Nephron progenitor cell (in vitro differentiated cells): ENCODE data around the gene CCDC51.
"Not testable (repeated sequence)": the region's sequence is repeated elsewhere in the genome, so short reads cannot be mapped to it uniquely, and the experiment has no call there.

Experiments
- DNase-seq: peaks from one replicate; pipeline ENCODE4 v3.0.0; 2021
- H3K27ac Mint-ChIP-seq: 2 replicates; pipeline ENCODE4 v1.8.0; 2021; ENCODE audit warnings: mild to moderate bottlenecking, moderate library complexity, mixed read lengths
- H3K27me3 Mint-ChIP-seq: 2 replicates; pipeline ENCODE4 v1.8.0; 2021; ENCODE audit warnings: mild to moderate bottlenecking, low read depth, mixed read lengths; ENCODE audit not compliant: poor library complexity
- H3K36me3 Mint-ChIP-seq: 2 replicates; pipeline ENCODE4 v1.8.0; 2021; ENCODE audit warnings: low read depth, mixed read lengths
- H3K4me1 Mint-ChIP-seq: 2 replicates; pipeline ENCODE4 v1.8.0; 2021; ENCODE audit warnings: mixed read lengths
- H3K4me3 Mint-ChIP-seq: 2 replicates; pipeline ENCODE4 v1.8.0; 2021; ENCODE audit warnings: mild to moderate bottlenecking, moderate library complexity, mixed read lengths
- H3K9me3 Mint-ChIP-seq: 2 replicates; pipeline ENCODE4 v1.8.0; 2021; ENCODE audit warnings: mild to moderate bottlenecking, moderate library complexity, mixed read lengths
- TF ChIP-seq, protein P1 (sequence below): fragments of 200-600 bp; sonication (generic); IDR thresholded peaks from 2 replicates; pipeline ENCODE4 v1.5.0; 2021; ENCODE audit warnings: antibody characterized with exemption

Gene CCDC51

DNA sequence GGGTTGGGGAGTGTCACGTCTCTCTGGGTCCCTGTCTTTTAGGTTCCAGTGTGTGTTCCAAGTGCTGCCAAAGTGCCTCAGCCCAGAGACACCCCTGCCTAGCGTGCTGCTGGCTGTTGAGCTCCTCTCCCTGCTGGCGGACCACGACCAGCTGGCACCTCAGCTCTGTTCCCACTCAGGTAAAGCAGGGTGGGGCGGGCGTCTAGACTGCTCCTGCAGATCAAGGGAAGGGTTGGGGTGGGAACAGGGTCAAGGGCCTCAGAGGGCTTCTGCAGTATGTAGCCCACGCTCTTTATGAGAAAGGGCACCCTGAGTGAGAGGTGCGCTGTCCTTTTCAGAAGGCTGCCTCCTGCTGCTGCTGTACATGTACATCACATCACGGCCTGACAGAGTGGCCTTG, 23.8 kb upstream of the CCDC51 start:
- DNase-seq: no peak

DNA sequence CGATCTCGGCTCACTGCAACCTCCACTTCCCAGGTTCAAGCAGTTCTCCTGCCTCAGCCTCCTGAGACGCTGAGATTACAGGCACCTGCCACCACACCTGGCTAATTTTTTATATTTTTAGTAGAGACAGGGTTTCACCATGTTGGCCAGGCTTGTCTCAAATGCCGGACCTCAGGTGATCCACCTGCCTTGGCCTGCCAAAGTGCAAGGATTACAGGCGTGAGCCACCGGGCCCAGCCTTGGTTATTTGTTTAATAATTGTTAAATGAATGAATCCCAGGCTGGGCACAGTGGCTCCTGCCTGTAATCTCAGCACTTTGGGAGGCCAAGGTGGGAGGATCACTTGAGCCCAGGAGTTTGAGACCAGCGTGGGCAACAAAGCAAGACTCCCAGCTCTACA, 21.8 kb upstream of the CCDC51 start:
- not testable (repeated sequence) for H3K27me3 Mint-ChIP-seq, H3K36me3 Mint-ChIP-seq, DNase-seq, H3K9me3 Mint-ChIP-seq, H3K27ac Mint-ChIP-seq, H3K4me3 Mint-ChIP-seq
- H3K4me1 Mint-ChIP-seq: peaks cover 19% of the 10 kb centered on the region

More for the DNA sequence above, 23.8 kb upstream of the CCDC51 start:
- Mint-ChIP-seq H3K4me3 (no peak overlapping the region), H3K27me3 (peaks cover 5% of the 10 kb centered on the region), H3K36me3 (peaks cover 14% of the 10 kb centered on the region), H3K27ac (no peak overlapping the region), H3K4me1 (peaks cover 32% of the 10 kb centered on the region), H3K9me3 (no peaks in the 10 kb centered on the region)
- TF ChIP-seq, protein P1, sequence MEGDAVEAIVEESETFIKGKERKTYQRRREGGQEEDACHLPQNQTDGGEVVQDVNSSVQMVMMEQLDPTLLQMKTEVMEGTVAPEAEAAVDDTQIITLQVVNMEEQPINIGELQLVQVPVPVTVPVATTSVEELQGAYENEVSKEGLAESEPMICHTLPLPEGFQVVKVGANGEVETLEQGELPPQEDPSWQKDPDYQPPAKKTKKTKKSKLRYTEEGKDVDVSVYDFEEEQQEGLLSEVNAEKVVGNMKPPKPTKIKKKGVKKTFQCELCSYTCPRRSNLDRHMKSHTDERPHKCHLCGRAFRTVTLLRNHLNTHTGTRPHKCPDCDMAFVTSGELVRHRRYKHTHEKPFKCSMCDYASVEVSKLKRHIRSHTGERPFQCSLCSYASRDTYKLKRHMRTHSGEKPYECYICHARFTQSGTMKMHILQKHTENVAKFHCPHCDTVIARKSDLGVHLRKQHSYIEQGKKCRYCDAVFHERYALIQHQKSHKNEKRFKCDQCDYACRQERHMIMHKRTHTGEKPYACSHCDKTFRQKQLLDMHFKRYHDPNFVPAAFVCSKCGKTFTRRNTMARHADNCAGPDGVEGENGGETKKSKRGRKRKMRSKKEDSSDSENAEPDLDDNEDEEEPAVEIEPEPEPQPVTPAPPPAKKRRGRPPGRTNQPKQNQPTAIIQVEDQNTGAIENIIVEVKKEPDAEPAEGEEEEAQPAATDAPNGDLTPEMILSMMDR: no peak

DNA sequence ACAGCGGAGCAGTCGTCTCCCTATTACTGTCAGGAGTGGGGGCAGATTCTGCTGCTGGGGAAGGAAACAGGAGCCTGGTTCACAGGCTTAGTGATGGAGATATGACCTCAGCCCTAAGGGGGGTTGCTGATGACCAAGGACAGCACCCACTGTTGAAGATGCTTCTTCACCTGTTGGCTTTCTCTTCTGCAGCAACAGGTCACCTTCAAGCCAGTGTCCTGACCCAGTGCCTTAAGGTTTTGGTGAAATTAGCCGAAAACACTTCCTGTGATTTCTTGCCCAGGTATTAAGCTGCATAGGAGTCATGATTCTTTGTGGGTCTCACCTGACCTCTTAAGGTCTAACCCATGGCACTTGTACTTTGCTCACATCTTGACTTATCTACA, 20.6 kb upstream of the CCDC51 start:
- no peak overlapping the region for H3K4me3 Mint-ChIP-seq
- peaks cover 5% of the 10 kb centered on the region for H3K36me3 Mint-ChIP-seq
- no peak for DNase-seq
- no peak overlapping the region for H3K27ac Mint-ChIP-seq
- H3K27me3 Mint-ChIP-seq: peaks cover 5% of the 10 kb centered on the region
- peaks cover 6% of the 10 kb centered on the region for H3K4me1 Mint-ChIP-seq
- H3K9me3 Mint-ChIP-seq: no peaks in the 10 kb centered on the region
- TF ChIP-seq, protein P1: no peak

DNA sequence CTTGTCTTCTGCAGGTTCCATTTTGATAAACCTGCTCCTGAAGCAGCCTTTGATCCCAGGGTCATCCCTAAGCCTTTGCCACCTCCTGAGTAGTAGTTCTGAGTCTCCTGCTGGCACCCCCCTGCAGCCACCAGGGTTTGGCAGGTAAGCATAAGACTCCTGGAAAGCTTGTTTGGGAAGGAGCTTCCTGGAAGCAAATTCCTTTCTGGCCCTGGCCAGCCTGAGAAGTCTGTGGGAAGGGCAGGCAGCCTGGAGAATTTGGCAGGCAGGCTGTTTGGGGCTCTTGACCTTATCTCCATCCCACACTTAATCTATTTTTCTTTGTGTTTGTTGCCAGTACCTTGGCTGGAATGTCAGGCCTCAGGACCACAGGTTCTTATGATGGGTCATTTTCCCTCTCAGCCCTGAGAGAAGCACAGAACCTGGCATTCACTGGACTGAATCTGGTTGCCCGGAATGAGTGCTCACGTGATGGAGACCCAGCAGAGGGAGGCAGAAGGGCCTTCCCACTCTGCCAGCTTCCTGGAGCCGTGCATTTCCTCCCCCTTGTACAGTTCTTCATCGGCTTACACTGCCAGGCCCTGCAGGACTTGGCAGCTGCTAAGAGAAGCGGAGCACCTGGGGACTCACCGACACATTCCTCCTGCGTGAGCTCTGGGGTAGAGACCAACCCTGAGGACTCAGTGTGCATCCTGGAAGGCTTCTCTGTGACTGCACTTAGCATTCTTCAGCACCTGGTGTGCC, 20.0 kb upstream of the CCDC51 start:
- TF ChIP-seq, protein P1: no peak
- Mint-ChIP-seq H3K9me3 (no peaks in the 10 kb centered on the region), H3K4me3 (no peak overlapping the region), H3K36me3 (peaks cover 9% of the 10 kb centered on the region), H3K4me1 (peaks cover under 1% of the 10 kb centered on the region), H3K27me3 (peaks cover 5% of the 10 kb centered on the region), H3K27ac (no peak overlapping the region)
- DNase-seq: no peak

DNA sequence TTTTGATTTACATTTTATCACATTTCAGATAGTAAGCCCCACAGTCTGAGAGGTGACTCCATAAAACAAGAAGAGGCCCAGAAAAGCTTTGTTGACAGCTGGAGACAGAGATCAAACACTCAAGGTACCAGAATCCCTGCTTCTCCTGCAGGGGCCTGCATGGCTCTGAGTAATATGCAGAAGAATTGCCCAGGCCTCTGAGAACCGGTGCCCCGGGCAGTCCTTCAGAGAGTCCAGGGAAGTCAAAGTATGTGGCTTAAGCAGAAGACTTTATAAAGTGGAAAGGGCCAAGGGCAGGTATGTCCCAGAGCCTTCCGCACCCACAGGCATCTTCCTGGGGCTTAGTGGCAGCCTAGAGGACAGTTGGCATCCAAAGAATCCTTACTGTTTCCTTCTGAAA, 19.4 kb upstream of the CCDC51 start:
- TF ChIP-seq, protein P1: no peak
- peaks cover 15% of the 10 kb centered on the region for H3K36me3 Mint-ChIP-seq
- no peak overlapping the region for H3K4me3 Mint-ChIP-seq
- H3K27ac Mint-ChIP-seq: no peak overlapping the region
- no peaks in the 10 kb centered on the region for H3K9me3 Mint-ChIP-seq
- DNase-seq: no peak
- peaks cover 5% of the 10 kb centered on the region for H3K27me3 Mint-ChIP-seq
- no peaks in the 10 kb centered on the region for H3K4me1 Mint-ChIP-seq

DNA sequence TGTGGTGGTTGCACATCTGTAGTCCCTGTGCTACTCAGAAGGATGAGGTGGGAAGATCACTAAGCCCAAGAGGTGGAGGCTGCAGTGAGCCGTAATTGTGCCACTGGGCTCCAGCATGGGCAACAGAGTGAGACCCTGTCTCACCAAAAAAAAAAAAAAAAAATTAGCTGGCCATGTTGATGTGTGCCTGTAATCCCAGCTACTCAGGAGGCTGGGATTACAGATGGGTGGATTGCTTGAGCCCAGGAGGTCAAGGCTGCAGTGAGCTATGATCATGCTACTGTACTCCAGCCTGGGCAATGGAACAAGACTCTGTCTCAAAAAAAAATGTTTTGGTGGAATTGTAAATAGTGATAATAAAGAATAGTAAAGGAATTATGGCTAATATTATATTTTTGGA, 16.5 kb upstream of the CCDC51 start:
- no peak for DNase-seq
- TF ChIP-seq, protein P1: no peak
- H3K9me3 Mint-ChIP-seq: no peaks in the 10 kb centered on the region
- peaks cover 5% of the 10 kb centered on the region for H3K27me3 Mint-ChIP-seq
- H3K27ac Mint-ChIP-seq: no peak overlapping the region
- H3K4me1 Mint-ChIP-seq: no peaks in the 10 kb centered on the region
- no peak overlapping the region for H3K4me3 Mint-ChIP-seq
- peaks cover 29% of the 10 kb centered on the region for H3K36me3 Mint-ChIP-seq
